K562 (cell line): Measurements from ENCODE around the gene PRKAG1. TPM values are rescaled to one million over a fixed set of nuclear protein-coding genes. Genes with fewer than 3 reads are reported as not detected.
A peak's percentile ranks its signal among the peaks of the same experiment; 100 is the strongest.

ENCODE experiments used
- ESRRA ChIP-seq: fragments of 450-650 bp; IDR thresholded peaks from 2 replicates; pipeline ENCODE4 v1.6.1; 2014; ENCODE audit warnings: low read depth, mild to moderate bottlenecking, moderate library complexity, borderline replicate concordance
- EZH2 ChIP-seq: IDR thresholded peaks from 2 replicates; pipeline ENCODE4 v1.6.1; 2012; ENCODE audit warnings: low read depth, mild to moderate bottlenecking, inconsistent platforms, low read length, borderline replicate concordance
- FUS ChIP-seq: fragments of 200-400 bp; formaldehyde crosslinking; optimal IDR thresholded peaks from 2 replicates; pipeline ENCODE3; 2017; ENCODE audit warnings: low read depth, low read length
- JUN ChIP-seq, 2 experiments: sonication (generic) in 1 of 2; formaldehyde crosslinking in 1 of 2; IDR thresholded peaks; 2 replicates each; pipeline versions ENCODE4 v1.6.1 to v1.8.0; 2012 to 2022; ENCODE audit warnings: borderline replicate concordance in 2 of 2, mild to moderate bottlenecking in 2 of 2, improper control_type of control experiment in 1 of 2, low read depth in 1 of 2, low read length in 1 of 2, missing genetic modification reagents in 1 of 2
- MECOM ChIP-seq: fragments of 250-450 bp; sonication (Bioruptor Pico); IDR thresholded peaks from 2 replicates; pipeline ENCODE4 v1.8.0; 2022; ENCODE audit warnings: inconsistent platforms
- NBN ChIP-seq: fragments of 450-650 bp; IDR thresholded peaks from 2 replicates; pipeline ENCODE4 v1.6.1; 2016; ENCODE audit warnings: low read depth, mild to moderate bottlenecking
- PYGO2 ChIP-seq: fragments of 450-650 bp; IDR thresholded peaks from 2 replicates; pipeline ENCODE4 v1.6.1; 2016; ENCODE audit warnings: mild to moderate bottlenecking, missing genetic modification characterization, moderate library complexity, missing compliant biosample characterization
- SIN3B ChIP-seq: fragments of 450-650 bp; IDR thresholded peaks from 2 replicates; pipeline ENCODE4 v1.6.1; 2017; ENCODE audit warnings: low read depth, mild to moderate bottlenecking, moderate library complexity
- SMAD2 ChIP-seq: fragments of 150-350 bp; IDR thresholded peaks from 2 replicates; pipeline ENCODE4 v1.6.1; 2014; ENCODE audit warnings: low read depth, mild to moderate bottlenecking, low read length
- TFAM ChIP-seq: fragments of 250-450 bp; sonication (Bioruptor Pico); conservative IDR thresholded peaks from 2 replicates; pipeline ENCODE4 v1.5.0; 2021; ENCODE audit warnings: mild to moderate bottlenecking, moderate library complexity
- YY1 ChIP-seq, 3 experiments: IDR thresholded peaks; 2 replicates each; pipeline ENCODE4 v1.6.1; 2011; ENCODE audit warnings: low read length in 2 of 3, mild to moderate bottlenecking in 2 of 3, moderate library complexity in 2 of 3, borderline replicate concordance in 1 of 3, control low read depth in 1 of 3, low read depth in 1 of 3; ENCODE audit not compliant: insufficient read depth in 3 of 3, insufficient replicate concordance in 2 of 3, control insufficient read depth in 1 of 3, insufficient read length in 1 of 3; ENCODE audit errors: extremely low read depth in 1 of 3
- ZNF184 ChIP-seq: sonication (generic); formaldehyde crosslinking; IDR thresholded peaks from 2 replicates; pipeline ENCODE4 v1.5.0; 2020; ENCODE audit warnings: missing genetic modification reagents
- ZNF41 ChIP-seq: fragments of 250-450 bp; sonication (Bioruptor Pico); conservative IDR thresholded peaks from 2 replicates; pipeline ENCODE4 v1.4.0; 2020; ENCODE audit warnings: mild to moderate bottlenecking
- polyA plus RNA-seq, 8 experiments: library from polyadenylated mRNA; depleted of rRNA in 4 of 8; stranded (reverse) in 5 of 8; unstranded in 3 of 8; fragments of >200 nt; fragmentation: Nextera tagmentation in 2 of 8; fragmentation: Illumina TruSeq in 1 of 8; extraction: Ambion mirVana in 2 of 8; extraction: Trizol in 1 of 8; gene quantifications; 2 replicates each; pipeline versions ENCODE4 v1.2.1 to v1.2.3, GENCODE V29; 2011 to 2014; ENCODE audit warnings: inconsistent platforms in 1 of 8, missing spikeins in 1 of 8
- total RNA-seq, 7 experiments: library from RNA; depleted of rRNA in 6 of 7; stranded (reverse); fragments of >200 nt in 6 of 7; fragmentation: Illumina TruSeq in 2 of 7; extraction: Trizol in 2 of 7; gene quantifications; 2 replicates each; pipeline versions ENCODE4 v1.2.1 to v1.2.3, GENCODE V29; 2011 to 2021; ENCODE audit warnings: low replicate concordance in 1 of 7
- TF ChIP-seq, protein P1 (sequence below): fragments of 250-450 bp; sonication (Bioruptor Pico); IDR thresholded peaks from 2 replicates; pipeline ENCODE4 v1.4.0; 2020; ENCODE audit warnings: mild to moderate bottlenecking, moderate library complexity
- TF ChIP-seq, protein P2 (sequence below): fragments of 250-450 bp; sonication (Bioruptor Pico); IDR thresholded peaks from 2 replicates; pipeline ENCODE4 v1.5.0; 2021
- TF ChIP-seq, protein P3 (sequence below), 3 experiments: IDR thresholded peaks in 2 of 3; conservative IDR thresholded peaks in 1 of 3; 2 replicates each; pipeline ENCODE4 v1.5.1; 2011 to 2012; ENCODE audit warnings: low read length in 3 of 3, mild to moderate bottlenecking in 3 of 3, control low read depth in 2 of 3, improper control_type of control experiment in 1 of 3, inconsistent platforms in 1 of 3, low read depth in 1 of 3, mixed read lengths in 1 of 3, moderate library complexity in 1 of 3; ENCODE audit not compliant: insufficient read depth in 2 of 3
- TF ChIP-seq, protein P4 (sequence below): fragments of 250-450 bp; sonication (Bioruptor Pico); IDR thresholded peaks from 2 replicates; pipeline ENCODE4 v1.5.0; 2021
- TF ChIP-seq, protein P5 (sequence below): sonication (generic); formaldehyde crosslinking; IDR thresholded peaks from 2 replicates; pipeline ENCODE4 v1.8.0; 2023; ENCODE audit warnings: mild to moderate bottlenecking, missing genetic modification reagents
- TF ChIP-seq, protein P6 (sequence below): fragments of 250-450 bp; sonication (Bioruptor Pico); IDR thresholded peaks from 2 replicates; pipeline ENCODE4 v1.8.0; 2021; ENCODE audit warnings: moderate library complexity, mild to moderate bottlenecking, inconsistent platforms

Gene PRKAG1
- total and polyA plus RNA-seq, 9 of the 15 experiments (the other 6 are each of a cell fraction or from before 2014, with no cell fraction given) = 51.1 to 126 (median 79.1) TPM

DNA sequence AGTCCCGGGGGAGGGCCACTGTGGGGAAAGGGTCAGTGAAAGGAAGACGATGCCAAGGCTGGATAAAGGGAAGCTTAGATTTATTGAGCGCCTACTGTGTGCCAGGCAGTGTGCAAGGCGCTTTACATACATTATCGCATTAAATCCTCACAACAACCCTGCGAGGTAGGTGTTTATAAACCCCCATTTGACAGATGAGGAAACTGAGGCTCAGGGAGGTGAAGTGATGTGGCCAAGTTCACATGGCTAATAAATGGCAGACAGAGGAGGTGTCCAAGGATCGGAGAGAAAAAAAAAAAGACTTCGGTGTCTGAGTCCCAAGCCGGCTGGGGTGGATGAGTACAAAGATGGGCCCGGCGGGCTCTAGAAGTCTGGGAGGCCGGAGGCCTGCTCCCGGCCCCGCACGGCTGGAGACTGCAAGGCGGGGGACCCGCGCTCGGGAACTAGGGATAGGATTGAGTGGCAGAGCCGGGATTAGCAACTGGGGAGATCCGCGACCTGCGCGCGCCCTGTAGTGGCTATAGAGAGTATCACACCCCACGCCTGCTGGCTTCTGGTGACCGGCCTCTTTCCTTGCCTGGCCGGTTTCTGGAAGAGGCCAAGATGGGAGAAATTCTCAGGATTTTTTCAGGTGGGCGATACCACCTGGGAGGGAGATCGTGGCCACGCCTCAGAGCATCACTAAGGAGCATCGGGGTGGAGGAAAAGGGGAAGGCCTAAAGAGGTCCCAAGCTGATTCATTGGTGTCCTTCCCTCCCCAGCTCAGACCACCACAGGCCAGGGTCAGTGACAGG lies 23.3 kb downstream of the PRKAG1 start (continued):
- TF ChIP-seq, protein P1, sequence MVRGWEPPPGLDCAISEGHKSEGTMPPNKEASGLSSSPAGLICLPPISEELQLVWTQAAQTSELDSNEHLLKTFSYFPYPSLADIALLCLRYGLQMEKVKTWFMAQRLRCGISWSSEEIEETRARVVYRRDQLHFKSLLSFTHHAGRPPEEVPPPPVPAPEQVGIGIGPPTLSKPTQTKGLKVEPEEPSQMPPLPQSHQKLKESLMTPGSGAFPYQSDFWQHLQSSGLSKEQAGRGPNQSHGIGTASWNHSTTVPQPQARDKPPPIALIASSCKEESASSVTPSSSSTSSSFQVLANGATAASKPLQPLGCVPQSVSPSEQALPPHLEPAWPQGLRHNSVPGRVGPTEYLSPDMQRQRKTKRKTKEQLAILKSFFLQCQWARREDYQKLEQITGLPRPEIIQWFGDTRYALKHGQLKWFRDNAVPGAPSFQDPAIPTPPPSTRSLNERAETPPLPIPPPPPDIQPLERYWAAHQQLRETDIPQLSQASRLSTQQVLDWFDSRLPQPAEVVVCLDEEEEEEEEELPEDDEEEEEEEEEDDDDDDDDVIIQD (CRISPR knock-in tag) = no peak
- TF ChIP-seq EZH2 (no peak), JUN (IDR thresholded peaks at IDR 0.05; ENCODE audit: borderline replicate concordance, low read depth, low read length) (no peak), JUN (CRISPR knock-in tag; IDR thresholded peaks at IDR 0.05; ENCODE audit: borderline replicate concordance) (no peak), MECOM (no peak), FUS (no peak), ZNF41 (no peak), YY1 (IDR thresholded peaks at IDR 0.05; ENCODE audit: borderline replicate concordance in 1 of 3, control insufficient read depth in 1 of 3, extremely low read depth in 1 of 3, insufficient read depth in 3 of 3, insufficient read length in 1 of 3, insufficient replicate concordance in 2 of 3, low read depth in 1 of 3, low read length in 2 of 3) (no peak), ESRRA (no peak), SMAD2 (no peak), ZNF184 (no peak), TFAM (CRISPR knock-in tag) (no peak), PYGO2 (no peak), SIN3B (no peak), NBN (no peak)
- TF ChIP-seq, protein P2, sequence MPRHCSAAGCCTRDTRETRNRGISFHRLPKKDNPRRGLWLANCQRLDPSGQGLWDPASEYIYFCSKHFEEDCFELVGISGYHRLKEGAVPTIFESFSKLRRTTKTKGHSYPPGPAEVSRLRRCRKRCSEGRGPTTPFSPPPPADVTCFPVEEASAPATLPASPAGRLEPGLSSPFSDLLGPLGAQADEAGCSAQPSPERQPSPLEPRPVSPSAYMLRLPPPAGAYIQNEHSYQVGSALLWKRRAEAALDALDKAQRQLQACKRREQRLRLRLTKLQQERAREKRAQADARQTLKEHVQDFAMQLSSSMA = no peak
- TF ChIP-seq, protein P3, sequence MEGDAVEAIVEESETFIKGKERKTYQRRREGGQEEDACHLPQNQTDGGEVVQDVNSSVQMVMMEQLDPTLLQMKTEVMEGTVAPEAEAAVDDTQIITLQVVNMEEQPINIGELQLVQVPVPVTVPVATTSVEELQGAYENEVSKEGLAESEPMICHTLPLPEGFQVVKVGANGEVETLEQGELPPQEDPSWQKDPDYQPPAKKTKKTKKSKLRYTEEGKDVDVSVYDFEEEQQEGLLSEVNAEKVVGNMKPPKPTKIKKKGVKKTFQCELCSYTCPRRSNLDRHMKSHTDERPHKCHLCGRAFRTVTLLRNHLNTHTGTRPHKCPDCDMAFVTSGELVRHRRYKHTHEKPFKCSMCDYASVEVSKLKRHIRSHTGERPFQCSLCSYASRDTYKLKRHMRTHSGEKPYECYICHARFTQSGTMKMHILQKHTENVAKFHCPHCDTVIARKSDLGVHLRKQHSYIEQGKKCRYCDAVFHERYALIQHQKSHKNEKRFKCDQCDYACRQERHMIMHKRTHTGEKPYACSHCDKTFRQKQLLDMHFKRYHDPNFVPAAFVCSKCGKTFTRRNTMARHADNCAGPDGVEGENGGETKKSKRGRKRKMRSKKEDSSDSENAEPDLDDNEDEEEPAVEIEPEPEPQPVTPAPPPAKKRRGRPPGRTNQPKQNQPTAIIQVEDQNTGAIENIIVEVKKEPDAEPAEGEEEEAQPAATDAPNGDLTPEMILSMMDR (IDR thresholded peaks at IDR 0.05 in 2 of 3, conservative IDR thresholded peaks at IDR 0.05 in 1 of 3; ENCODE audit: insufficient read depth in 2 of 3, low read depth in 1 of 3, low read length in 3 of 3) = peak; percentile 85 to 88 (median 87)
- TF ChIP-seq, protein P4, sequence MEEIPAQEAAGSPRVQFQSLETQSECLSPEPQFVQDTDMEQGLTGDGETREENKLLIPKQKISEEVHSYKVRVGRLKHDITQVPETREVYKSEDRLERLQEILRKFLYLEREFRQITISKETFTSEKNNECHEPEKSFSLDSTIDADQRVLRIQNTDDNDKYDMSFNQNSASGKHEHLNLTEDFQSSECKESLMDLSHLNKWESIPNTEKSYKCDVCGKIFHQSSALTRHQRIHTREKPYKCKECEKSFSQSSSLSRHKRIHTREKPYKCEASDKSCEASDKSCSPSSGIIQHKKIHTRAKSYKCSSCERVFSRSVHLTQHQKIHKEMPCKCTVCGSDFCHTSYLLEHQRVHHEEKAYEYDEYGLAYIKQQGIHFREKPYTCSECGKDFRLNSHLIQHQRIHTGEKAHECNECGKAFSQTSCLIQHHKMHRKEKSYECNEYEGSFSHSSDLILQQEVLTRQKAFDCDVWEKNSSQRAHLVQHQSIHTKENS = no peak
- TF ChIP-seq, protein P5, sequence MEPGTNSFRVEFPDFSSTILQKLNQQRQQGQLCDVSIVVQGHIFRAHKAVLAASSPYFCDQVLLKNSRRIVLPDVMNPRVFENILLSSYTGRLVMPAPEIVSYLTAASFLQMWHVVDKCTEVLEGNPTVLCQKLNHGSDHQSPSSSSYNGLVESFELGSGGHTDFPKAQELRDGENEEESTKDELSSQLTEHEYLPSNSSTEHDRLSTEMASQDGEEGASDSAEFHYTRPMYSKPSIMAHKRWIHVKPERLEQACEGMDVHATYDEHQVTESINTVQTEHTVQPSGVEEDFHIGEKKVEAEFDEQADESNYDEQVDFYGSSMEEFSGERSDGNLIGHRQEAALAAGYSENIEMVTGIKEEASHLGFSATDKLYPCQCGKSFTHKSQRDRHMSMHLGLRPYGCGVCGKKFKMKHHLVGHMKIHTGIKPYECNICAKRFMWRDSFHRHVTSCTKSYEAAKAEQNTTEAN (CRISPR knock-in tag) = no peak
- TF ChIP-seq, protein P6, sequence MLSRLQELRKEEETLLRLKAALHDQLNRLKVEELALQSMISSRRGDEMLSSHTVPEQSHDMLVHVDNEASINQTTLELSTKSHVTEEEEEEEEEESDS (CRISPR knock-in tag) = no peak
